IPS-NIHi11 (cell line): Measurements from ENCODE around the gene SEC61A1.

ENCODE experiments used
- DNase-seq: peaks from one replicate; pipeline ENCODE4 v3.0.0; 2012; ENCODE audit warnings: mixed read lengths, low spot score

Gene SEC61A1

DNA sequence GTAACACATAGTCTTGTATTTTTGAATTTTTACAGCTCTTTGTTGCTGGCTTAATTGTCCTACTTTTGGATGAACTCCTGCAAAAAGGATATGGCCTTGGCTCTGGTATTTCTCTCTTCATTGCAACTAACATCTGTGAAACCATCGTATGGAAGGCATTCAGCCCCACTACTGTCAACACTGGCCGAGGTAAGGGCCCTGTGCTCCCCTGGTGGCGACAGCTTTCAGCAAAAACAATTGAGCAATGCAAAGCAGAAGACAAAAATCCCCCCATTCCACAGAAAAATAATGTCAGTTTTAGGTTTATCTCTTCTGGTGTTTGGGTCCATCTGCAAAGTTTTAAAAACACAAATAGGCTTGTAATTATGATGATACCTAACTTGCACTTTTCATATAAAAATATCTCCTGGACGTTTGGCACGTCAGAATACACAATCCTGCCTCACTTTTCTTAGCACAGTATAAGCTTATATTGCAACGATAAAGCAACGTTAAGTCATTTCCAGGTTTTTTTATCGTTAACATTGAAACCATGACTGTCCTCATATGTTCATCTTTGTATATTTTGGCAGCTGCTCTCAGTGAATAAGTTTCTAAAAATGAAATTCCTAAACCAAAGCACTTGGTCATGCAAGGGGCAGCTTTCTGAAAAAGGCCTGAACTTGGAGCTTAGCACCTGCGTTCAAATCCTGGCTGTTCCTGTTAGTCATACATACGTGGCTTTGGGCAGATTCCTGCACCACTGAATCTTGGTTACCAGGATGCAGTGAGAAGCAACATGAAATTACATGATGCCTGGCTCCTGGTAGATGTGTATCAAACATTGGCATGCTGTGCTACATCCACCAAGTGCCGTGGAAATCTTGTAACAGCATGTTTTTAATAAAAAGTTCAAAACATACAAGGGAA, 8.5 kb downstream of the SEC61A1 start:
- DNase-seq = no peak

DNA sequence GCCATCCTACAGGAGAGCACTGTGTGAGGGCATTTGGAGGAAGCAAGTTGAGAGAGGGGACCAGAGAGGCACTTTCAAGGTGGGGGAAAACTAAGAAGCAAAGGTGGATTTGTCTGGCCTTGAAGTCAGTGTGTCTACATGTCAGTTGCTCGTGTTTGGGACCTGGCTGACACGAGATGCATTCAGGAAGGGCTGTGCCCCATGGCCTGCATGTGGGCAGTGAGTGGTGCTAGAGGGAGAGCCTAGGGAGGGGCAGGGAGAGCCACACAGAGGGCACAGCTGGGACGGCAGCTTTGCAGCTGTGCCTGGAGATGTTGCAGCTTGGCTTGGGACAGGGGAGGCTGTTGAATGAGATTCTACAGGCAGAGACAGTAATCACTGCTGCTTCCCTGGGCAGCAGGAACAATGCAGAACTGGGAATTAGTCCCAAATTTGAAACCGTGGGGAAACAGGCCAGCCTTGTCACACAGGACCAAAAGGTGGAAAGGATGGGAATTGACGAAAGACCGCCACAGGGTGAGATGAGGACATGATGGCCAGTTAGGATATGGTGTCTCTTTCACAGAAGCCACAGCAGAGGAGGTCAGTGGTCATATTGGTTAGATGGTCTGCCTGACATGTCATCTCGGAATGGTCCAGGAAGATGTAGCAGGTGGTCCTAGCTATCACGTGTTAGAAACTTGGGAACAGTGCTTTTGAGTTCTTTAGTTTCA, 10.0 kb downstream of the SEC61A1 start:
- no peak for DNase-seq

GRCh38 chr3:128063865-128064264, 11.6 kb downstream of the SEC61A1 start:
- no peak for DNase-seq

DNA sequence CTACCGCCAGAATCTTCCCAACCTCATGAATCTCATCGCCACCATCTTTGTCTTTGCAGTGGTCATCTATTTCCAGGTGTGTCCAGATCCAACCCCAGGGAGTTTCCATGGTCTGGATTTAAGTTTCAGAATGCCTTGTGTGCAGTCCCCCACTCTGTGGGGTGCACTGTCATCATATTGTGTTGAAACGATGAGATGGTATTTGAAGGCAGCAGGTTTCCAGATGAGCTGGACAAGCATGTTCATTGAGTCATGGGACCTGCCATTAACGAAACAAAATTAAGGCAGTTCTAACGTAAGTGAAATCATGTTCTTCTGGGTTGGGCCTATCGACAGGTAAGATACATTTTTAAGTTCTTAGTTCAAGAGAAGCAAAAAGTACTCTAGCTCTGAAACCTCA, 12.7 kb downstream of the SEC61A1 start:
- no peak for DNase-seq

- DNase-seq = no peak
Observed at GRCh38 chr3:128066114-128066513, 13.9 kb downstream of the SEC61A1 start.

DNA sequence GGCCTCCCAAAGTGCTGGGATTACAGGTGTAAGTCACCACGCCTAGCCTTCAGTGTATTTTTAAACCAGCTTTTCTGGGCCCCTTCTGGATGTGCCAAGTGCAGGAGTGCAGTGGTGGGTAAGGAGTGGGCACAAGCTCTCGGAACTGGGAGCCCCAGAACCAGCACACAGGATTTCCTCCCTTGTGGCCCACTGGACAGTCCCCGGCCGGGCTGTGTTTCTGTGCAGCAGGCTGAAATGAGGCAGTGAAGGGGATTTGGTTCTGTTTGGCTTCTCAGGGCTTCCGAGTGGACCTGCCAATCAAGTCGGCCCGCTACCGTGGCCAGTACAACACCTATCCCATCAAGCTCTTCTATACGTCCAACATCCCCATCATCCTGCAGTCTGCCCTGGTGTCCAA, 14.4 kb downstream of the SEC61A1 start:
- DNase-seq = no peak

DNA sequence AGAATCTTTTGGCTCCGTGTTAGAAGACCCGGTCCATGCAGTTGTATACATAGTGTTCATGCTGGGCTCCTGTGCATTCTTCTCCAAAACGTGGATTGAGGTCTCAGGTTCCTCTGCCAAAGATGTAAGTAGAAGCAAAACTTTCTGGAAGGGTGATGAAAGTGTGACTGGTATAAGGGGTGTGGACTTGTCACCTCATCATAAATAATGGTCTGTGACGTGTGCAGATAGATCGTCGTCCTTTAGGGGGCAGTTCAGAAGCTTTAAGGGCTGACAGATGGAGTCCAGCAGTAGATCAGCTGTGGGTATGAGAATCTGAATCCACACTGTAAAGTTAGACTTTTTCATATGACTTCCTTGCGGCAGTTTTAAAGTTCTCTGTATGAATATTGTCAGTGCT, 15.3 kb downstream of the SEC61A1 start:
- DNase-seq = no peak

- DNase-seq = peak; percentile 79
Observed at GRCh38 chr3:128068156-128068620, 16.0 kb downstream of the SEC61A1 start.

DNA sequence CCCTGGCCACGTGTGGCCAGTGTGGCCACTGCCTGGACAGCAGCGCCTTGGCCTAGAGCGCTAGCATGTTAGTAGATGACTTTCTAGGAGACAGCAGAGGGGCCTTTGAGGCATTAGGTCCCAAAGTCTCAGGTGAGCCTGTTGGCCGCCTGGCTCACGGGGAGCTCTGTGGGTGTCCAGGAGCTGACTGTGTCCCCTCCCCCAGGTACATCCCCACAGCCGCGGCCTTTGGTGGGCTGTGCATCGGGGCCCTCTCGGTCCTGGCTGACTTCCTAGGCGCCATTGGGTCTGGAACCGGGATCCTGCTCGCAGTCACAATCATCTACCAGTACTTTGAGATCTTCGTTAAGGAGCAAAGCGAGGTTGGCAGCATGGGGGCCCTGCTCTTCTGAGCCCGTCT, 17.0 kb downstream of the SEC61A1 start:
- no peak for DNase-seq

DNA sequence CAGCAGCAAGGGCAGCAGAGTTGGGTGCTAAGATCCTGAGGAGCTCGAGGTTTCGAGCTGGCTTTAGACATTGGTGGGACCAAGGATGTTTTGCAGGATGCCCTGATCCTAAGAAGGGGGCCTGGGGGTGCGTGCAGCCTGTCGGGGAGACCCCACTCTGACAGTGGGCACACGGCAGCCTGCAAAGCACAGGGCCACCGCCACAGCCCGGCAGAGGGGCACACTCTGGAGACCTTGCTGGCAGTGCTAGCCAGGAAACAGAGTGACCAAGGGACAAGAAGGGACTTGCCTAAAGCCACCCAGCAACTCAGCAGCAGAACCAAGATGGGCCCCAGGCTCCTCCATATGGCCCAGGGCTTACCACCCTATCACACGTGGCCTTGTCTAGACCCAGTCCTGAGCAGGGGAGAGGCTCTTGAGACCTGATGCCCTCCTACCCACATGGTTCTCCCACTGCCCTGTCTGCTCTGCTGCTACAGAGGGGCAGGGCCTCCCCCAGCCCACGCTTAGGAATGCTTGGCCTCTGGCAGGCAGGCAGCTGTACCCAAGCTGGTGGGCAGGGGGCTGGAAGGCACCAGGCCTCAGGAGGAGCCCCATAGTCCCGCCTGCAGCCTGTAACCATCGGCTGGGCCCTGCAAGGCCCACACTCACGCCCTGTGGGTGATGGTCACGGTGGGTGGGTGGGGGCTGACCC, 18.8 kb downstream of the SEC61A1 start:
- DNase-seq = no peak

DNA sequence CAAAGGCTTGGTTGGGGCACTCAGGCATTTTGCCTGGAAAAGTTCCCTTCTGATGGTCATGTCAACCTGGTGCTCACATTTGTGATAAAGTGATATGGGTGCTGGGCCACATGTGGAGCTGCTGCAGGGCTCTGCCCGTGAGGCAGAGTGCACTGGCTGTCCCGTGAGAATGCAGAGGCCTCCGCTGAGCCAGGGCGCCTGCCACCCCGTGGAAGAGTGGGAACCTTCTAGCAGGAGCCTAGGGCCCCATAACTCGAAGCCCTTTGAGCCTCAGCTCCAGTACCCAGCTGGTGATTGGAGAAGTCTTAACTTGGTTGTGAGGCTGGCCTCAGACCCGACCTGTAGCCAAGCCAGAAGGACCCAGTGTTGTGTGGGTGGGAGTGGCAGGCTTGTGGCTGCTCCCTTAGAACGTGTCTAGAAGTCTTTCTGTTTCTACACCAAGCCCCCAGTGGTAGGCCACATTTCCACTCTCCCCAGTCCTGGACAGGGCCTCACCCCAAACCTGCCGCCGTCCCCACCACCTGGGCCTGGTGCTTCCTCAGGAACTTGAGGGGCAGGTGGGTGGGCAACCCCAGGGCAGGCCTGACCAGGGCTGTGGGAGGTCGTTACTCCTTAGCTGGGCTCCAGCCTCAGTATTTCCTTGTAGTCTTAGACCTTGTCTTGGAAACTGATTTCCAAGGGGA, 19.7 kb downstream of the SEC61A1 start:
- no peak for DNase-seq

DNA sequence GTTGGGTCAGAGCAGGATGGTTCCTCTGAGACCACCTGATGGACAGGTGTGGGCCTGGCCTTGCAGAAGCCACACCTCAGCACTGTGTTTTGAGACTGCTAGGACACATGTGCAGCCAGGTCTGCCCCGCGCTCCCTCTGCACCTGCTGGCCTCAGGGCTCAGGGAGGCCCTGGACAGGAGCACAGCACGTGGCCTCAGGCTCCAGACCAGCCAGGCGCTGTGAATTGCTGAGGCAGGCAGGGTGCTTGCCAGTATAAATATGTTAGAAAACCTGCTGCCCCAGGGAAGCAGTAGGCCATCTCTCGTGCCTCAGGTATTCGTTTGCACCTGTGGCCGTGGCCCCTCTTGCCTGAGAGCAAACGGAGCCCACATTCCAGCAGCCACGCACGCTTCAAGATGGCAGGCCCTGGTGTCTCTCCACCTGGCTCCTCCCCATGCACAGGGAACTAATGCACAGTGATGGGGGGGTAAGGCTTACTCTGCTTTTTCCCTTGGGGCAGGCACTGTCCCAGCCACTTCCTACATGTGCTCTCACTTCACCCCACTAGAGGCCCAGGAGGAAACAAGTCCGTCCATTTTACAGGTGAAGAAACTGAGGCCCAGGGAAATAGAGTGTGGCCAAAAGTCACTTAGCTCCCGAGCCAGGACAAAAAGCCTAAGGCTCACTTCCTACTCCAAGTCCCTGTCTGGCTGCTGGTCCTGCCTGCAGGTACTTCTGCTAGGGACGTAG, 20.4 kb downstream of the SEC61A1 start:
- DNase-seq = no peak

- no peak for DNase-seq
Observed at GRCh38 chr3:128073185-128073725, 21.0 kb downstream of the SEC61A1 start.

DNA sequence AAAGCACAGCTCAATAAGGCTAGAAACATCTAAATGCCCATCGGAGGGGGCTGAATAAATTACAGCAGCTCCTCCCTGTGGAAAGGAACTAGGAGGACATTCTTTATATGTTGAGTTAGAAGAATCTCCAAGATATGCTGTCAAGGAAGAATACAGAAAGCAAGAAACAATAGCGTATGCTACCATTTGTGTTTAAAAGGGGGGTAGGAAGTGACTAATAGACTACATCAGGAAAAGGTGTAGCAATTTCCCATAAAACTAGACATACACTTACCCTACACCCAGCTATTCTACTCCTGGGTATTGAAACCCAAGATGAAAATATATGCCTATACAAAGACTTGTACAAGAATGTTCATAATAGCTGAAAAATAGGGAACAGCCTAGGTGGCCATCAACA, 21.6 kb downstream of the SEC61A1 start:
- DNase-seq = no peak

DNA sequence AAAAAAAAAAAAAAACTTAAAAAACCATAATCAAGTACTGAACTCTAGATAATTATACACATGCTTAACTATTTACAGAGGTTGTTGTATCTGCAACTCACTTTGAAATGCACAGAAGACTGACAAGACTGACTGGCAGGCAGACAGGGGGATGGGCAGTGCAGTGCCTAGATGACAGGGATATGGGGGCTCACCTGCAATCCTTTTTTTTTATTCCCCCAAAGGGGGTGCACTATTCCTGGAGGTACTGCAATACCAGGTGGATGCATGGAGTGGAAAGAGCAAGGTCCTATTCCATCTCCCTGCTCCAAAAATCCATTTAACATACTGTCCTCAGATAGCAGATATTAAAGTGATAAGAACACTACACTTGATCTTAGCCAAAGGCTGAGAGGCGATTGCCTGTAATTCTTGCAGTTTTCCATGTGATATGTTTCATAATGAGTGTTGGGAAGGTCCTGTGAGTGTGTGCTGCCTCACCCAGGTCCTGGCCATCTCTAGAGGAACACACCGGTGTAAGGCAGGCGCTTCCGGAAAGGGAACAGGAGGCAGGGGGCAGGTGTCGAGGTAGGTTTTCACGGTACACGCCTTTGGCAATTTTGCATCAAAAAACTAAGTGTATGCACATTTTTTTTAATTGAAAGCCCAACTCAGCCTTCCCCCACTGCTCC, 22.7 kb downstream of the SEC61A1 start:
- peak; percentile 50 for DNase-seq

GRCh38 chr3:128075522-128076482, 23.6 kb downstream of the SEC61A1 start:
- peak; percentile 93 for DNase-seq

DNA sequence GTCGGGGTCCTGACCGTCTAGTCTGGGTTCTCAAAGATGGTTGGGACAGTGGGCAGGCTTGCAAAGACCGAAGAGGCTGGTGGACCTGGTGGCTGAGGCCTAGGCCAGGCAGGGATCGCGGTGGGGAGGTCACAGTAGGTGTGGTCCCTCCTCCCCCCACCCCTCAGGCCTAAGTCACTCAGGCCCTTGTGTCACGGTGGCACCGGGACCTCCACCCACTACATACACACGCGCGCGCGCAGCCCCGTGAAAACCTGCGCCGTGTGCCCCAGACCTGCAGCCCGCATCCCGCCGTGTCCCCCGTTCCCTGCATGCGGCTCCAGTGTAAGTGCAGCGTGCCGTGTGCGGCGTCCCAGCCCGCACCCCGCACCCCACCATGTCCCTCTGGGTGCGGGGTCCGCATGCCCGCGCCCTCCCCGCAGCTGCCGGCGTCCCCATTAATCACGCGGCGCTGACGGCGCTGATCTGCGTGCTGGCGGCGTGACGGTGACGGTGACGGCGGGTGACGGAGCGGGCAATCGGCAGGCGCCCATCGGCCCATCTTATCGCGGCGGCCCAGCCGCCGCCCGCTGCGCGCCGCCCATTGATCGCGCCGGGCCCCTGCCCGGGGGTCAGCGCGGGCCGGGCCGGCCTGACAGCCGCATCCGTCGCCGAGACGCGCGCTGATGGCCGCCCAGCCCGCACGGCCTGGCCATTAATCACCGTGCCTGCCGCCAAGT, 24.4 kb downstream of the SEC61A1 start:
- DNase-seq = peak; percentile 32

DNA sequence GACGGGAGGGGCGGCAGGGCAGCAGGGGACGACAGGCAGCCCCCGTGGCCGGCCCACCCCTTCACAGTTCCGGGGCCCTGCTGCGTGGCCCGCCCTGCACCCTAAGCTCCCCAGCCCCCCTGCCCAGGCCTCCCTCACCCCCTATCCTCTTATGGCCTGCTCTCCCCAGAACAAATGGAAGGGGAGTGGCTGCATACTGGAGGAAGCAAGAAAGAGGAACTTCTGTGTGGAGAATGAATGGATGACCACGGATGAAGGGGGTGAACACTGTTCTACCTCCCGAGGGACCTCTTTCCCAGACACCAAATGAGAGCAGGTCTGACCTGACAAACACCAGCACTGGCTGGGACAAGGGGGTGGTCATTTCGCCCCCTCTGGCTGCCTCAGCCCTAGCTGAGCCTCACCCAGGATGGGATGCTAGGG, 25.0 kb downstream of the SEC61A1 start:
- no peak for DNase-seq

DNA sequence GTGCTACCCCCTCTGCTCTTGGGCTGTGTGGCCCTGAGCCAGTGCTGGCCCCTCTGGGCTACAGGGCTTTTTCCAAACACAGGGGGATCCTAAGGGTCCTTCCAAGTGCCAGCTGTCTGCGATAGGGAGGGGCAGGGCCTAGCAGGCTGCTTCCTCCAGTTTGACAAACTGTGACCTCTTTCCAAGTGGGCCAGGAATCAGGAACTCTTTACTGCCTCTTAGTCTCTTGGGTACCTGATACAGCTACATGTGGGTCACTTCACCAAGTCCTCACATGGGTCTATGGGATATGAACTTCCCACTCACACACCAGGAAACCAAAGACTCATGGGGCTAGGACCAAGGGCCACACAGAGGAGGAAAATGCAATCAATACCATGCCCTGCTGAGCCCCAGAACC, 25.4 kb downstream of the SEC61A1 start:
- DNase-seq = no peak
